DMS114 treated with DMSO at 0.1 percent for 48 hours (cell line): ENCODE results near the gene SULT1E1.

Experiments used
- DNase-seq: peaks from one replicate; lab custom pipeline; 2025; ENCODE audit not compliant: unreplicated experiment; lab: John Stamatoyannopoulos, UW

SULT1E1 gene

GRCh38 chr4:69800599-69800998 is 59.3 kb downstream of the SULT1E1 start:
- no peak for DNase-seq

- DNase-seq = no peak
These were observed 60.6 kb downstream of the SULT1E1 start for GRCh38 chr4:69799337-69799736.

GRCh38 chr4:69793732-69794131 is 66.2 kb downstream of the SULT1E1 start:
- DNase-seq = no peak
